MM.1S (cell line): ENCODE data around the gene XPR1.

ENCODE experiments used
- EZH2 ChIP-seq: fragments of 300-600 bp; sonication (generic); optimal IDR thresholded peaks from 2 replicates; pipeline ENCODE3; 2017; ENCODE audit warnings: low read depth, mild to moderate bottlenecking, antibody characterized with exemption, low read length, mixed read lengths
- TF ChIP-seq, protein P1 (sequence below): fragments of 300-600 bp; sonication (generic); IDR thresholded peaks from 2 replicates; pipeline ENCODE4 v1.5.1; 2016; ENCODE audit warnings: antibody characterized with exemption, low read length, mixed read lengths

DNA sequence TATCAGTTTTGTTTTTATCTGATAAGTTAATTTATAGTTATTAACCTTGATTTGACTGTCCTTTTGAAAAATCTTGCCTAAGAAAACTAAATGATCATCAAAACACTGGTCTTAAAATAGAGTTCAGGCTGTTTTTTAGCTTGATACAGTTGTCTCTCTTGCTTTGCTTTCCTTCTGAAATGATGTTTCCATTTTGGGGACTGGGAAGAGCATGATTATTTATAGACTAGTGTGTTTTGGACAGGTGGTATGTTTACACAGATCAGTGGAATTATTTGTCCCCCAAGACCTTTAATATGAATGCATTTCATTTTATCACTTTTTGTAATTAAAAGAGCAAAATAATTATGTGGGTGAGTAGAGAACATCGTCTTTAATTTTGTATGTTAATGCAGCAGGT lies 90.8 kb downstream of the XPR1 start:
- TF ChIP-seq, protein P1, sequence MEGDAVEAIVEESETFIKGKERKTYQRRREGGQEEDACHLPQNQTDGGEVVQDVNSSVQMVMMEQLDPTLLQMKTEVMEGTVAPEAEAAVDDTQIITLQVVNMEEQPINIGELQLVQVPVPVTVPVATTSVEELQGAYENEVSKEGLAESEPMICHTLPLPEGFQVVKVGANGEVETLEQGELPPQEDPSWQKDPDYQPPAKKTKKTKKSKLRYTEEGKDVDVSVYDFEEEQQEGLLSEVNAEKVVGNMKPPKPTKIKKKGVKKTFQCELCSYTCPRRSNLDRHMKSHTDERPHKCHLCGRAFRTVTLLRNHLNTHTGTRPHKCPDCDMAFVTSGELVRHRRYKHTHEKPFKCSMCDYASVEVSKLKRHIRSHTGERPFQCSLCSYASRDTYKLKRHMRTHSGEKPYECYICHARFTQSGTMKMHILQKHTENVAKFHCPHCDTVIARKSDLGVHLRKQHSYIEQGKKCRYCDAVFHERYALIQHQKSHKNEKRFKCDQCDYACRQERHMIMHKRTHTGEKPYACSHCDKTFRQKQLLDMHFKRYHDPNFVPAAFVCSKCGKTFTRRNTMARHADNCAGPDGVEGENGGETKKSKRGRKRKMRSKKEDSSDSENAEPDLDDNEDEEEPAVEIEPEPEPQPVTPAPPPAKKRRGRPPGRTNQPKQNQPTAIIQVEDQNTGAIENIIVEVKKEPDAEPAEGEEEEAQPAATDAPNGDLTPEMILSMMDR, result no peak
- no peak for TF ChIP-seq EZH2
